Measurements from ENCODE around the gene CCND3.

CCND3 gene

DNA sequence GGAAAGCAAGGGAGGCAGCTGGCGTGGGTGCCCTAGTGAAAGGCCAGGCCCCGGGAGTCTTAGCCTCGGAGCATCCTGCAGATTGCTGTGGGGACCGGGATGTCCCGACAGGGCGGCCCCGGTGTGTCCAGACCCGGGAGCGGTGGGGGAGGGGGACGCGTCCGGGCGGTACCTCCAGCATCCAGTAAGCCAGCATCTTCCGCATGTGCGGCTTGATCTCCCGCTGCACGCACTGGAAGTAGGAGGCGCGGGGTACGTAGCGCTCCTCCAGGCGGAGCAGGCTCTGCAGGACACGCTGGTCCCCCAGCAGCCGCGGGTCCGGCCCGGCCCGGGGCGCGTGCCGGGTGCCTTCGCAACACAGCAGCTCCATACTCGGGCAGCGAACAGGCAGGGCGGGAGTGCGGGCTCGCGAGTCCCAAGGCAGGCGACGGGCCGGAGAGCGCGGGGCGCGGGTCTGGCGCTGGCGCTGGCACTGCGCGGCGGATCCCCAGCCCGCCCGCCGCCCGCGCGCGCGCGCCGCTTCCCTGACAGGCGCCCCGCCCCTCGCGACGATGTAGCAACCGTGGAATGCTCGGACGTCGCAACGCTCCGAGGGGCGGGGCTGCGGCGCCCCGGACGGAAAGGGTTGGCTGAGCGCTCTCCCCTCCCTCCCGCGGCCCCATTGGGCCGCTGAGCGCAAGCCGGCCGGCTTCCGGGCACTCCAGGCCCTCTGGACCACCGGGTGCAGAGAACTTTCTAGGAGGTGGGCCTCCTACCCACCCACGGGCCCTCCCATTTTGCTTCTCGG is at the start of gene CCND3:
CCND3 (minus strand) TSS at position 529 of the 787 bp plus-strand sequence; CDS start at position 370, 159 bp downstream.
- FAIRE-seq, result no peak

DNA sequence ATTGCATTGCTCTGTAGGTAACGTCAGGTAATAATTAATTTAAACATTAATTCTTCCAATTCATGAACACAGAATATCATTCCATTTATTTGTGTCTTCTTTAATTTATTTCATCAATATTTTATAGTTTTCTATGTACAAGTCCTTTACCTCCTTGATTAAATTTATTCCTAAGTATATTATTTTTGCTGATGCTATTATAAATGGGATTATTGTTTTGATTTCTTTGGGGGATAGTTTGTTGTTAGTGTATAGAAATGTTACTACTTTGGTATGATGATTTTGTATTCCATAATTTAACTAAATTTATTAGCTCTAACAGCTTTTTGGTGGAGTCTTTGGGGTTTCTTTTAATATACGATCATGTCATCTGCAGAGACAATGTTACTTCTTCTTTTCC is 44.7 kb upstream of the CCND3 start:
- FAIRE-seq, result no peak

DNA sequence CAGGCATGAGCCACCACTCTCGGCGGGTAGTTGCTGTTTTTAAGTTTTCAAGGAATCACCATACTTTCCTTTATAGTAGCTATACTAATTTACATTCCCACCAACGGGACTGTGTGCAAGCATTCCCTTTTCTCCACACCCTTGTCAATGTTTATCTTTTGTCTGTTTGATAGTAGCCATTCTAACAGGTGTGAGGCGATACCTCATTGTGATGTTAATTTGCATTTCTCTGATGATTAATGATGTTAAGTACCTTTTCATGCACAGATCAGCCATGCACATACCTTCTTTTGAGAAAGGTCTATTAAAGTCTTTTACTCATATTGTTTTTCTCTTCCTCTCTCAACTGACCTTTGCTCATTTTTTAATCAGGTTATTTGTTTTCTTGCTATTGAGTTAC is 43.0 kb upstream of the CCND3 start:
- FAIRE-seq, result no peak

DNA sequence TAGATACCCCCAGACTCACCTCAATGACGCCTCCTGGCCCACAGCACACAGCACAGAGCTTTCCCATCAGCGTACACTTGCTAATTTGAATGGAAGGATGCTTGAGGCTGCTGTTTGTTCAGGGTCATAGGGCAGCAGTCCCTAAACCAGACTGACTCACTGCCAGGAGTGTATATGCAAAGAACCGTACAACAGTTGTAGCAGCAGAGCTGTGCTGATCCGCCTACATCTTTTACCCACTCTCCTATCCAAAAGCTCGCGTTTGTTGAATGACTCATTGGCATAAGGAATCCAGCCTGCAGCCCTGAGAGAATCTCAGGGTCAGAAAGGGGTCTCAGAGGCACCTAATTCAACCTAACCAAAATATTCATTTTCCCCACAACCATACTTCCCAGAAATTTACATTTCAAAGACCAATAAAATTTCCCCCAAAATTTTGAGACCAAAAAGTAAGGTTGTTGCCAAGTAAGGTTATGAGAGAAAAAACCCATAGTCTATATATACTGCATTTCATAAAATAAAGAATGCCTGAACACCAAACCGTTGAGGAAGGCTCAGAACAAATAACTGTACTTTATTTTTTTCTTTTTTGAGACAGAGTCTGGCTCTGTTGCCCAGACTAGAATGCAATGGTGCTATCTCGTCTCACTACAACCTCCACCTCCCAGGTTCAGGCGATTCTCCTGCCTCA is 35.3 kb upstream of the CCND3 start:
- no peak for FAIRE-seq

DNA sequence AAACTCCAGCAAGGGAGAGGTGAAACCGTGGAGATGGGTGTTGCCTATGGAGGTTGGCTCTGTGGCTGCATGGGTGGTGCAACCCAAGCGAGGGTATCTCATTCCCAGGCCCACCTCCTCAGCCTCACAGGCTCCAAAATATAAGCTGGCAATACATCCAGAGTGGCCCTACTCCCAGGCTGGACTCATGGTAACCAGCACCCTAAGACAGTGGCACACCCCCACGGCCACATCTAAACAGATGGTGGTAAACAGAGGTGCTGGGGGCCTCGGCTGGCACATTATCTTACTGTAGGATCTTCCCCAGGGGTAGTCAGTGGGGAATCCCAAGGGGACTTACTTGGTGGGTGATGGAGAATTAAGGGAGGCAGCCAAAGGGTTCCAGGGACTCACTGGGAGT is 33.7 kb upstream of the CCND3 start:
- FAIRE-seq, result no peak

DNA sequence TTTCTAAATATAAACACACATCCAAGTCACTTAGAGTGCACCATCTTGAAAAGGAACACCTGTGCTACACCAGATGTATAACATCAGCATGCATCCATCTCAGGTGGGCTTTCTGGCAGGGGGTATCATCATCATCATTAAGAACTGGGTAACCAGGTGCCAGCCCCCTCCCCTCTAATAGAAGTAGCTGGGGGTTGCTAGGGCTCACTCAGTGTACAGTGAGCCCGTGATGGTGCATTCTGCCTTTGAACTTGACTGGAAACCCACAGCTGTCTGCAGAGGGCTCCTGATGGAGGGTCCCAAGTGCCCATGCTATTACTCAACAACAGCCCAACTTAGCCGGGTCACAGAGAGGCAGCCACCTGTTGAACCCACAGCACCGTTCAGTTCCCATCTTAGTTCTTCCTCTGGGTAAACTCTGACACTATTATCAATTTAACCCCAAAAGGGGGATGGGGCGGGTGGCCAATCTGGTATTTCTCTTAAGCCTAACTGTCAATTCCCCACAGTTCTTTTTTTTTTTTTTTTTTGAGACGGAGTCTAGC is 32.7 kb upstream of the CCND3 start:
- FAIRE-seq, result no peak

DNA sequence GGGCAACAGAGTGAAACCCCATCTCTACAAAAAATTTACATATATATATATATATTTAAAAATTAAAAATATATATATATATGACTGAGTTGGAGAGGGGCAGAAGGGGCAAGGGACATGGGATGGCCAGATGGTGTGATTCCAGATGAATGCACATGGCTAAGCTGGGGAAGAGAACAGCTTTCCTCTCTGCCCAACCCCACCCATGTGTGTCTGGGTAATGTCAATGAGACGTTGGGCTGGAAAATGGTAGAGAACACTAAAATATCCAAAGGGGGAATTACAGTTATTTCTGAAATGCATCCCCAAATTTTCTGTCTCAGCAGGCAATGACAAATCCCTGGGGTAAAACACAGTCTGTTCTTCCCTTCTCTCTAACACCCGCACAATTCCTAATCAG is 31.2 kb upstream of the CCND3 start:
- FAIRE-seq, result no peak

DNA sequence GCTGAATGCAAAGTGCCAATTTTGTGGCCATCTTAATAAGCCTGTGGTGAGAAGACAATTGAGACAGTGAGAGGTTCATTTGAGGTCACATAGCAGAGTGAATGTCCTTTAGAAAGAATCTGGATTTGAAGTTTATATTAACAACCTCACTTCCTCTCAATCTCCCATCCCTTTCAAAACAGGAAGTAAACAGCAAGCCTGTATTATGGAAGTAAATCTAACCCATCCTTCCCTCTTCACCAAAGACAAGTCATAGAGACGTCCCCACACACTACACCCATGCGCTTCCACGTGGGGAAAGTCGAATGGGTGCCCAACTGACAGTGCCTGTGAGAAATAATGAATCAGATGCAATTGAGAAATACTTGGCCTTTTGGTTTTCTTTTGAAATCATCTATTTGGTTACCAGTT is 28.8 kb upstream of the CCND3 start:
- FAIRE-seq, result no peak

DNA sequence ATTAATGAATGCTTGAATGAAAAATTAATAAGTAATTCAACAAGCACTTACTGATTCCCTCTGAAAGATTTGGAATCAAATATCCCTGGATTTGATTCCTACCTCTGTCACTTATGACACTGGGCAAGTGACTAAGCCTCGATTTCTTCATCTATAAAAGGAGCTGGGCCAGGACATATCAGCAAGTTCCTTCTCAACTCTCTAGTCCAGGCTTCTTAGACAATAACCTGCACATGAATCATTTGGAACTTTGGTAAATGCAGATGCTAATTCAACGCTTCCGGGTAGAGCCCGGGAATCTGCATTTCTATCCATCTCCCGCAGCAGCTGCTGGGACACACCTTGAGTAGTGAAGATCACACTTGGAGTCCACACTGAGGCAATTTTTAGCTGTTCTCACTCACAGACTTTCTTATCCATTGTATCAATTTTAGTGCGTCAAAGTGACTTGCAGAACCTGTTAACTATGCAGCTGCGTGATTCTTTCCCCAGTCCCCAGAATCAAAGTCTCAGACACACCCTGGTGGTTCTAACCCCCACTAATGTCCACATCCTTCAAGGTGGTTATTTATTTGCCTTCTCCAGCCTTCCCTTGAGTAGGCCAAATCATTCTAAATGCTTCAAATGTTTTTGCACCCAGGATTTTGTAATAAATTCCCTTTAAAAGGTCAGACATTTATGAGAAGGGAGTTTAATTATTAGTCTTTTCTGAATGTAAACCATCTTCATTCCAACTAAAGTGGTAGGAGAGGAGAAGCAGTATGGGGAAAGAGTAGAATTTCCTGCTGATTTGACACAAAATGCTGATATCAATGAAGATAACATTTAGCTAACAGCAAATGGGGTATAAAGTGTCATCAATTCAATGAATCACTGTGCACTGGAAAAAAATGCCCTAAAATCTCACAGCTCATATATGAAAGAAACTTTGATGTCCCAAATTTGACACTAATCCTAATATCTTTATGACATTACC is 26.0 kb upstream of the CCND3 start:
- no peak for FAIRE-seq

DNA sequence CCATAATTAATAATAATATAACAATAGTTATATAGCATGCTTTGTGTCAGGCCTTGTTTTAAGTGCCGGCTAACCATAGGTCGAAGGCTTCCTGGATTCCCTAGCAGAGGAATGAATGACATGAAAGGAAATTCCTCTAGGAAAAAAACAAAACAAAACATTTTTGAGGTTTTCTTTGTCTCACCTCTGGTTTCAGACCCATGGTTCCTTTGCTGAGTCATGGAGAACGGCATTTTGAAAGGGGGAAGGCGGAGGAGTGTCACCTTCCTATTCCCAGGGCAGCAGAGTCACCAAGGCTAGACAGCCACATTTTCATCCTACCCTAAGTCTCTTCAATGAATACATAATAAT is 25.3 kb upstream of the CCND3 start:
- no peak for FAIRE-seq

DNA sequence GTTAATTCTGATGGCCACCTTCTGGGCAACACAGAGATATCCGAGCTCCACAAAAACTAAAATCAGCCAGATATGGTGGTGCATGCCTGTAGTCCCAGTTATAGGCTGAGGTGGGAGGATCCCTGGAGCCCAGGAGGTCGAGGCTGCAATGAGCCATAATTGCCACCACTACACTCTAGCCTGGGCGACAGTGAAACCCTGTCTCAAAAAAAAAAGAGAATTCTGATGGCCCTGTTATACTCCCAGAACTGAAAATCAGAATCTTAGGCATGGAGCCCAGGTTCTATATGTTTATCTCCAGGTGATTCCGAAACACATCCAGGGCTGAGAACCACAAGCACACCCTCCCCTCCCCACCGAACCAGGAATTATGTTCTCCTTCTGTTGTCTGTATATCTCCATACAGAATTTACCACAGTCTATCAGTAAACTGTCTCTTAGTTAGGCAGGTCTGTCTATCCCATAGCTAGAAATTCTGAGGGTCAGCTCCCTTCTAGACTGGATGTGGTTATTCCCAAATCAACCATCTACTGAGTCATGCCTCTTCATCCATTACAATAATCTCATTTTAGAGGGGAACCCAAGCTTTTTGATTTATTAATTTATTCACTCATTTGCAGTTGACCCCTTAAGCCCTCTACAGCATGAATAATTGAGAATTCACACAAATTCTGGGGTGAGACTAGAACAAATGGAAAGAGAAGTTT is 24.8 kb upstream of the CCND3 start:
- no peak for FAIRE-seq

DNA sequence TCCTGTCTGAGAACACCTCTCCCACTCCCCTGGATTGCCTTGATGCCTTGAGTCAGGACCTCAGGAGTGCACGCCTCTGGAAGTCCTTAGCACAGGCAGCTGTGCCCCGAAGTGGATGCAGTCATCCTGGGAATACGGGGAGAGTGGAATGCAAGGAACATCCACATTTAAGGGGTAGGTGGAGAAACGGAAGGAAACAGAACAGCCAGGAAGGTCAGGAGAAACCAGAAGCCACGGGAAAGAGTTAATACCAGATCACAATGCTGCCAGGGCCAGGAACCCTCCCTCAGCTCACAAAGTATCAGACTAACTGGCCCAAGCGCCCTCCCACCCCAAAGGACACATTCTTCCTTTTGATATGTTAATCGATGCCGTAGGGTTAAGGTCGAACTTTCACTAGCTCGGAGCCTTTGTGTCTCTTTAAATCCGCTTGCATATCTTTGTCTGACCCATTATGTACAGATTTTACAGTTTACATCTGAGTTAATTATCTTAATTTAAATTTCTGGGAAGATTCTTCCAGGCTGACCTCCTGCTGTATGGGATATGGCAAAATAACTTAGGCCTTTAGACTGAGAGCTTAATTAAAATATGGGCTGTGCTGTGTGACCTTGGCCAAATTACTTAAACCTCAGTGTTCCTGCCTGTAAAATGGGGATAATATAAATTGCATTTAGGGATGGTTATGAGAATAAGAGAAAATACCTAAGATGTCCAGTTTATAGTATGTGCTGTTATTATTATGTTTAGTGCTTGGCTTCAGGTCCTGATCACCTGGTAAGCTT is 24.0 kb upstream of the CCND3 start:
- no peak for FAIRE-seq

DNA sequence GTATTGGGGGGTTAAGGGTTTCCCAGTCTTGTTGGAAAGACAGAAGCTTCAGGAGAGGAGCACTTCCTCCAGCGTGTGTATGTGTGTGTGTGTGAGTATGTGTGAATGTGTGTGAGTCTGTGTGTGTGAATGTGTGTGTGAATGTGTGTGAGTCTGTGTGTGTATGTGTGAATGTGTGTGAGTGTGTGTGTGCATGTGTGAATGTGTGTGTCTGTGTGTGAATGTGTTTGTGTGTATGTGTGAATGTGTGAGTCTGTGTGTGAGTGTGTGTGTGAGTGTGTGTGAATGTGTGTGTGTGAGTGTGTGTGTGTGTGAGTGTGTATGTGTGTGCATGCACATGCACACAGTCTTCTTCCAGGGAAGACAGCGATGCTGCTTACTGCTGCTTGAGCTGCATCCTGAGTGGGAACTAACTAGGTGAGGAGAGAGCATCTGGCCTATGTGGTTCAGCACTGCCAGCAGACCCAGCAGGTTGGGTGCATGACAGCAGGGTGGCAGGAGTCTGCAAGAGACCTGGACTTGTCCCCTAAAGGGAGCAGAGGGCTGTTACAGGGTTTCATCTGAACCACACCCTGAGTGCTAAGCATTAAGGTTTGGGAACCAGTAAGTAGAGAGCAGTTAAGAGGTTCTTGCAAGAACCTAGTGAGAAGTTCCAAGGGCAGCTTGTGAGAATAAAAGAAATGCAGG is 22.7 kb upstream of the CCND3 start:
- no peak for FAIRE-seq

DNA sequence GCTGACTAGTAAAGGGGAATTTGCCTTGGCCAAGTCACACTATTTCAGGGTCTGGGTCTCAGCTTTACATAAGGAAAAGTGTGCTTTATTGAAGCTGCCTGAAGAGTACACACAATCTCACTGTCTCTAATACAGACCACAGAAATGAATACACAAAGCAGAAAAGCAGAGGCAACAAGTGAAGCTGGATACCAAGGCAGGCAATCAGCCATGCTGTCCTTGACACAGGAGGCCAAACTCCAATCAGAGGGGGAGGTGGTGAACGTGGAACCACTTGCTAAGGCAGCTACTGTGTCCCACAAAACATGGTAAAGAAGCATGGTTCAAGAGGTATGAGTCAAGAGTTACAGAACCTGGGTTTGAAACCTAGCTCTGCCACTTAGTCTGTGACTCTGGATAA is 21.8 kb upstream of the CCND3 start:
- no peak for FAIRE-seq

DNA sequence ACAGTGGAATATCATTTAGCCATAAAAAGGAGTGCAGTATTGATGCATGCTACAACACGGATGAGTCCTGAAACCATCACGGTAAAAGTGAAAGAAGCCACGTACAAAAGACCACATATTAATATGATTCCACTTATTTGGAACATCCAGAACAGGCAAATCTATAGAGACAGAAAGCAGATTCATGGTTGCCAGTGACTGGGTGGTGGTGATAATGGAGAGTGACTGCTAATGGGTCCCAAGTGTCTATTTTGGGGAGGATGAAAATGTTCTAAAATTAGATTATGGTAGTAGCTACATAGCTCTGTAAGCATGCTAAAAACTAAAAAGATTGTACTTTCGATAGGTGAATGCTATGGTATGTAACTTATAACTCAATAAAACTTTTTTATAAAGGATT is 18.4 kb upstream of the CCND3 start:
- no peak for FAIRE-seq

DNA sequence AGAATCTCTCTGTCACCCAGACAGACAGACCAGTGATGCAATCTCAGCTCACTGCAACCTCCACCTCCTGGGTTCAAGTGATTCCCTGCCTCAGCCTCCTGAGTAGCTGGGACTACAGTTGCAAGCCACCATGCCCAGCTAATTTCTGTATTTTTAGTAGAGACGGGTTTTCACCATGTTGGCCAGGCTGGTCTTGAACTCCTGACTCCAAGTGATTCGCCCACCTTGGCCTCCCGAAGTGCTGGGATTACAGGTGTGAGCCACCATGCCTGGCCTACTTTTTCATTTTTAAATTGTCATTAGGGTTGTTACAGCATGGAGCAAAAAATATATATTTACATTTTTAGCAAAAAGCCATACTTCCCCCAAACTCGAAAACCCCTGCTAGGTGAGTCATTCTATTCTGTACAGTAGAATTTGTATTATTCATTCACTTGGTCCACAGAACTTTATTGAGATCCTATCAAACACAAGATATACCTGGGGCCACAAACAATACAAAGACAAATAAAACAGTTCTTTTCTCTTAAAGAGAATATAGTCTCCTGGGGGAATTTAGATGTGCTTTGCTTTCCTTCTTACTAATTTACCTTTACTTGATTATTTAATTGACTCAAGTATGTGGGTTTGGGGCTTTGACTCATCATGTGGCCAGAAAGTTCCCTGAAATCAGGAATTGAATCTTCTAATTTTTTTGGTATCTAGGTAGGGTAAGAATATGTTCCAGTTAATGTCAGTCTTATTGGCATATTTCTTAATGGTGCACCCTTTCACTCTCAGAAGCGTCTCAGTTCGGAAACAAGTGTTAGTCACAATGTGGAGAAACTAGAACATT is 16.6 kb upstream of the CCND3 start:
- no peak for FAIRE-seq

DNA sequence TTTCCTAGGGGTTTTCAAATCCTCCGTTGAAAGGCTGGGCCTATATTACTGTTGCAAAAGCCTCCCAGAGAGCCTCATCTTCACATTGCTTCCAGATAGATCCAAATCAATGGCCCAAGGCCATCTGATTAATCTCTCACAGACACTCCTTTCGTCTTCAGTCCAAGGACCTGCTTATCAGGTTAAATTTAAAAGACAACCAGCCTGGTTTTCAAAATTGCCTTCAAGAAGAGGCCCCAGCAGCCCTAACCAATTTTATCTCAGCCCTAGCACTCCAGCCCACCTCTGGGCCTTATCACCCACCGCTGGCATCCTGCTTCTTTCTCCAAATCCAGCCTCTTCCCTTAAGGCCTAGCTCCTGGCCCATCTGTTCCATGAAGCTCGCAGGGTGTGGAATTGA is 15.5 kb upstream of the CCND3 start:
- FAIRE-seq, result no peak

DNA sequence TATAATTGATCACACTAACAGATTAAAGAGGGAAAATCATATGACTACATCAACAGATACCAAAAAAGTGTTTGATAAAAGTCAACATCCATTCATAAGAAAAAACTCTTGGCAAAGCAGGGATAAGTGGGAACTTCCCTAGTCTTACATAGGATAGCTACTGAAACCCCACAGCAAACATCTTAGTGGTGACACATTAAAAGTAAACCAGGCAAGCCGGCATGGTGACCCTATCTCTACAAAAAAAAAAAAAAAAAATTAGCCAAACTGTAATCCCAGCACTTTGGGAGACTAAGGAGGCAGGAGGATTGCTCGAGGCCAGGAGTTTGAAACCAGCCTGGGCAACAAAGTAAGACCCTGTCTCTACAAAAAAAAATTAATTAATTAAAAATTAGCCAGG is 13.8 kb upstream of the CCND3 start:
- no peak for FAIRE-seq

DNA sequence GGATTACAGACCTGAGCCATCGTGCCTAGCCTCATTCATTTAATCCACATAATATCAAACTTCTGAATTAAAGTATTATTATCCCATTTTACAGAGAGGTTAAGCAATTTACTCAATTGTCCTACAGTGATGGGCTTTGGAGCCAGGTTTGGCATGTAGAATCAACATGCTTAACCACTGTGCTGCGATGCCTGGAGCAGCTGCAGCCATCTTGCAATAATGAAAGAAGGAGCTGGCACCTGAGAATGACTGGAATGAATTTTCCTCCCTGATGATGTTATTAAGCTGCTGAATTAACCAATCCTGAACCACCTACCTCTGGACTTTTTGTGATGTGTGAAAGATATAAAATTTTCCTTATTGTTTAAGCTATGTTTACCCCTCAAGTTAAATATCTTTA is 13.1 kb upstream of the CCND3 start:
- no peak for FAIRE-seq

Measured in endometrium (tissue), 2 donors.